ENCODE data around the gene SEZ6. TPM values are rescaled to one million over a fixed set of nuclear protein-coding genes. Genes with fewer than 3 reads are reported as not detected.
A peak's percentile ranks its signal among the peaks of the same experiment; 100 is the strongest.

Gene SEZ6
- total RNA-seq, 2 donors from 2014 or later, result not detected

- no peak overlapping the region for H3K4me3 Mint-ChIP-seq
Measured at GRCh38 chr17:28958820-28959455, 46.9 kb downstream of the SEZ6 start.

GRCh38 chr17:28957992-28958355, 47.9 kb downstream of the SEZ6 start:
- ATAC-seq (replicated peaks in 1 of 2), result no peak
- no peak for DNase-seq
- no peak overlapping the region for H3K27ac Mint-ChIP-seq
- H3K4me3 Mint-ChIP-seq, result no peak overlapping the region
- no peaks in the 10 kb centered on the region for H3K9me3 Mint-ChIP-seq
- peaks cover 2% of the 10 kb centered on the region for H3K27me3 Mint-ChIP-seq (ENCODE audit: low read depth)
- no peaks in the 10 kb centered on the region for H3K36me3 Mint-ChIP-seq (ENCODE audit: insufficient read depth in 2 of 2)
- H3K4me1 Mint-ChIP-seq (ENCODE audit: low read depth), result no peaks in the 10 kb centered on the region

More at GRCh38 chr17:28958820-28959455, 46.9 kb downstream of the SEZ6 start:
- Mint-ChIP-seq H3K27ac (no peak overlapping the region), H3K27me3 (ENCODE audit: low read depth) (peaks cover 11% of the 10 kb centered on the region), H3K9me3 (no peaks in the 10 kb centered on the region), H3K4me1 (ENCODE audit: low read depth) (no peaks in the 10 kb centered on the region), H3K36me3 (ENCODE audit: insufficient read depth in 2 of 2) (no peaks in the 10 kb centered on the region)
- DNase-seq (no peak), ATAC-seq (replicated peaks in 1 of 2) (no peak)

GRCh38 chr17:28957277-28957991, 48.4 kb downstream of the SEZ6 start:
- ATAC-seq (replicated peaks in 1 of 2) (no peak), DNase-seq (no peak)
- no peak overlapping the region for H3K27ac Mint-ChIP-seq
- H3K27me3 Mint-ChIP-seq (ENCODE audit: low read depth), result no peaks in the 10 kb centered on the region
- H3K4me3 Mint-ChIP-seq, result no peak overlapping the region
- H3K36me3 Mint-ChIP-seq (ENCODE audit: insufficient read depth in 2 of 2), result no peaks in the 10 kb centered on the region
- H3K4me1 Mint-ChIP-seq (ENCODE audit: low read depth), result no peaks in the 10 kb centered on the region
- H3K9me3 Mint-ChIP-seq, result no peaks in the 10 kb centered on the region

DNA sequence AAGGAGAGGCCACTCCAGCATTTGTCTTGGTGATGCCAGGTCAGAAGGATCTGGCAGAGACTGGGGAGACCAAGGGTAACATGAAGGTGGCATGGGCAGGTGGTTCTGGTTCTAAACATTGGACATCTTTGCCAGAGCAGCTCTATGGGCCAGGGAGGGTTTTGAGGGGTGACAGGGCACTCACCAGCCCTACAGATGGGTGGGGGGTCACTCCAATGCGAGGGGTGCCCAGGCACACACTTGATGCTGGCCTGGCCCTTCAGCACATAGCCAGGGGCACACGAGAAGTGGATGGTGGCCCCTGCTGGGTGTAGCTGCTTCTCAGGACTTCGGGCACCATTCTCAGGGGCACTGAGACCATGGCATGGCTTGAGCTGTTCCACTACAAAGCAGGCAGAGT, 49.0 kb downstream of the SEZ6 start:
- Mint-ChIP-seq H3K36me3 (ENCODE audit: insufficient read depth in 2 of 2) (no peaks in the 10 kb centered on the region), H3K27ac (no peak overlapping the region), H3K4me3 (no peak overlapping the region), H3K27me3 (ENCODE audit: low read depth) (no peaks in the 10 kb centered on the region), H3K4me1 (ENCODE audit: low read depth) (no peaks in the 10 kb centered on the region), H3K9me3 (no peaks in the 10 kb centered on the region)
- ATAC-seq (replicated peaks in 1 of 2), result no peak
- no peak for DNase-seq

DNA sequence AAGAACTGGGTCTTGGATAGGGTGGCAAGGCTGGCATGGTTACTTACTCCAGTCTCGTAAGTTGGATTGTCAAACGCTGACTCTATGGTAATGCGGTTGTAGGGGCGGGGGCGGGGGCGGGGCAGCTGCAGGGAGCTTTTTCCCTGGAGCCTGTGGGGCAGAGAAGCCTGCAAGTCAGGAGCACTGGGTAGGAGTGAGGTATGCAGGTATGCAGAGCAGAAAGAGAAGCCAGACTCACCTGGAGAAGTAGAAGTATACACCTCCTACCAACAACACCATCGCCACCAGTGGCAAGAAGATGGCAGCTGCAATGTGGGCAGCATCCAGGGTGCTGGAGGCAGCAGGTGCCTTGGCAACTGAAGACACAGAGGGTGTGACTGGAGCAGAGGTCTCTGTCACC, 49.7 kb downstream of the SEZ6 start:
- no peaks in the 10 kb centered on the region for H3K36me3 Mint-ChIP-seq (ENCODE audit: insufficient read depth in 2 of 2)
- ATAC-seq (replicated peaks in 1 of 2), result no peak
- H3K27ac Mint-ChIP-seq, result no peak overlapping the region
- no peaks in the 10 kb centered on the region for H3K9me3 Mint-ChIP-seq
- no peak overlapping the region for H3K4me3 Mint-ChIP-seq
- H3K4me1 Mint-ChIP-seq (ENCODE audit: low read depth), result no peaks in the 10 kb centered on the region
- DNase-seq, result no peak
- H3K27me3 Mint-ChIP-seq (ENCODE audit: low read depth), result no peaks in the 10 kb centered on the region

DNA sequence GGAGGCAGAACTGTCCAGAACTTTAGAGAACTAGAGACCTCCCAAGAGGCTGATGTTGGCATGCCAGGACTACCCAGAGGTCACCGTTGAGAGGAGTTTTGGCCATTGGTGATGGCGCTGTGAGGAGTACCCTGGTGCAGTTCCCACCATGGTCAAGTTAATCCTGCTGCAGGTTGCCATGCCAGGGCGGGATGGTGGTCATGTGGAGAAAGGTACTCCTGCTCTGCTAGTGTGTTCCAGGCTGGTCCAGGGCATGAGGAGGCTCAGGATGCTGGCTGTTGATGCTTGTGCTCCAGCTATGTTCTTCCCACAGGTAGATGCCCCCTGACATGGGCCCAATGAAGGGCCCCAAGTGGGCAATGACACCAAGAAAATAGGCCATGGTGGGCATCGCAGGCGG, 50.4 kb downstream of the SEZ6 start:
- H3K4me3 Mint-ChIP-seq, result no peak overlapping the region
- H3K4me1 Mint-ChIP-seq (ENCODE audit: low read depth), result no peaks in the 10 kb centered on the region
- no peak for ATAC-seq (replicated peaks in 1 of 2)
- H3K27ac Mint-ChIP-seq, result no peak overlapping the region
- H3K36me3 Mint-ChIP-seq (ENCODE audit: insufficient read depth in 2 of 2), result peaks cover 3% of the 10 kb centered on the region in 2 donors
- no peaks in the 10 kb centered on the region for H3K27me3 Mint-ChIP-seq (ENCODE audit: low read depth)
- DNase-seq, result no peak
- H3K9me3 Mint-ChIP-seq, result no peaks in the 10 kb centered on the region

DNA sequence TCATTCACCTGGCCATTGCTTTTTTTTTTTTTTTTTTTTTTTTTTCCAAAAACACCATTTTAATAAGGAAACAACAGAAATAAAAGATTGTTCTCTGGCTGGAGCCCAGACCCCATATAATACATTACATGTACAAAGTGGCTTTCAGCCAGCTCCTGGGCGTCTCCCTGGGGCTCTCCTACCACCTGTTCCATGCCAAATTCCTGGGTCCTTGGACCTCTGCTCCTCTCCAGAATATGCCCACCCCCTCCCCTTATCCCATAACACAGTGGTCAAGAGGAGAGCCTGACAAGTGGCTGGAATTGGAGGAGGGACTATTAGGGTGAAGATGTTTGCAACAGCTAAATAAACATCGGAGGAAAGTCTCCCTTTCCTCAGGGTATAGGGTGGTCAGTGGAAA, 50.9 kb downstream of the SEZ6 start:
- no peaks in the 10 kb centered on the region for H3K9me3 Mint-ChIP-seq
- DNase-seq (no peak), ATAC-seq (replicated peaks in 1 of 2) (no peak)
- no peaks in the 10 kb centered on the region for H3K4me1 Mint-ChIP-seq (ENCODE audit: low read depth)
- no peak overlapping the region for H3K27ac Mint-ChIP-seq
- no peak overlapping the region for H3K4me3 Mint-ChIP-seq
- H3K27me3 Mint-ChIP-seq (ENCODE audit: low read depth), result no peaks in the 10 kb centered on the region
- peaks cover 3 to 4% of the 10 kb centered on the region in 2 donors for H3K36me3 Mint-ChIP-seq (ENCODE audit: insufficient read depth in 2 of 2)

- peak overlapping the region in 1 of 2 donors; percentile 43 for H3K4me3 Mint-ChIP-seq
- peaks cover 2% of the 10 kb centered on the region for H3K4me1 Mint-ChIP-seq (ENCODE audit: low read depth)
- no peak for ATAC-seq (replicated peaks in 1 of 2)
- peaks cover 4 to 8% of the 10 kb centered on the region in 2 donors for H3K36me3 Mint-ChIP-seq (ENCODE audit: insufficient read depth in 2 of 2)
- no peaks in the 10 kb centered on the region for H3K9me3 Mint-ChIP-seq
- H3K27me3 Mint-ChIP-seq (ENCODE audit: low read depth), result no peaks in the 10 kb centered on the region
- H3K27ac Mint-ChIP-seq, result no peak overlapping the region
- peak; percentile 59 to 63 for DNase-seq
Measured at GRCh38 chr17:28953444-28954118, 52.3 kb downstream of the SEZ6 start.

- H3K4me1 Mint-ChIP-seq (ENCODE audit: low read depth), result peaks cover 15% of the 10 kb centered on the region
- DNase-seq (peak; percentile 93 to 96), ATAC-seq (replicated peaks in 1 of 2) (peak; percentile 77 to 79)
- H3K9me3 Mint-ChIP-seq, result no peaks in the 10 kb centered on the region
- H3K36me3 Mint-ChIP-seq (ENCODE audit: insufficient read depth in 2 of 2), result peaks cover 4 to 18% of the 10 kb centered on the region in 2 donors
- H3K27me3 Mint-ChIP-seq (ENCODE audit: low read depth), result no peaks in the 10 kb centered on the region
- H3K27ac Mint-ChIP-seq, result no peak overlapping the region
- no peak overlapping the region for H3K4me3 Mint-ChIP-seq
Measured at GRCh38 chr17:28951991-28952975, 53.5 kb downstream of the SEZ6 start.

GRCh38 chr17:28951428-28951990, 54.3 kb downstream of the SEZ6 start, which contains the start of gene PHF12:
Gene PHF12 (minus strand): TSS chr17:28951518. CDS start chr17:28950960, 558 bp downstream.
- H3K4me1 Mint-ChIP-seq (ENCODE audit: low read depth), result peaks cover 23% of the 10 kb centered on the region
- peaks cover 4 to 18% of the 10 kb centered on the region in 2 donors for H3K36me3 Mint-ChIP-seq (ENCODE audit: insufficient read depth in 2 of 2)
- DNase-seq, result peak; percentile 99 to 100
- peak within 1 kb of the TSS; percentile 96 for H3K4me3 Mint-ChIP-seq
- ATAC-seq (replicated peaks in 1 of 2), result peak; percentile 72 to 73
- no peaks in the 10 kb centered on the region for H3K27me3 Mint-ChIP-seq (ENCODE audit: low read depth)
- H3K9me3 Mint-ChIP-seq, result no peaks in the 10 kb centered on the region
- H3K27ac Mint-ChIP-seq, result peak within 1 kb of the TSS; percentile 95

DNA sequence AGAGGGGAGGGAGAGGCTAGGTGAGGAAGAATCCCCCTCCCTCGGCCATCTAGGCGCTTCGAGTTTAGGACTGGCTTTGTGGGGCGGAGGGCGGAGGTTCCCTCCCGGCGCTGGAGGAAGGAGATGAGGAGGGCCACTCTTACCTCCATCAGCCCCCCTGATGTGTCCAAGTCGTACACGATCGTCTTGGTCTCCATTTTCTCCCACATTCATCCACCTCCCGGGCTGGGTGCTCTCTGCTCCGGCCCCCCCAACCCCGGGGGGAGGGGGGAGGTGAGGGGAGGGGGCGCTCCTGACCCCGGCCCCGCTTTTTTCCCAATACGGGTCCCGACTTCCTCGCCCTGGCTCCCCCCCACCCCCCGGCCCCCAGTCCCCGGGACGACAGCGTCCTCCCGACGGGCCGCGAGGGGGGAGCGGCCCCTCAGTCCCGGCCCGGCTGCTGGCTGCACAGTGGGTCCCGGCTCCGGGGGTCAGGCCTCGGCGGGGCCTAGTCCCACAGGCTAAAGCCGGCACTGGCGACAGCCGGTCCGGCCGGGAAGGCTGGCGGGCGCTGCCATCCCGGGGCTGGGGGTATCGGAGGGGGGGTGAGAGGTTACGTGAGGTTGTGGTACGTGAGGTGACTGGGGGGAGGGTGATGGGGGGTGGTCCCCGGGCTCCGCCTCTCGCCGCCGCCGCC, 54.9 kb downstream of the SEZ6 start:
- peak overlapping the region; percentile 95 for H3K27ac Mint-ChIP-seq
- peaks cover 29% of the 10 kb centered on the region for H3K4me1 Mint-ChIP-seq (ENCODE audit: low read depth)
- H3K36me3 Mint-ChIP-seq (ENCODE audit: insufficient read depth in 2 of 2), result peaks cover 7 to 24% of the 10 kb centered on the region in 2 donors
- no peak for ATAC-seq (replicated peaks in 1 of 2)
- no peaks in the 10 kb centered on the region for H3K9me3 Mint-ChIP-seq
- H3K4me3 Mint-ChIP-seq, result peak overlapping the region; percentile 96
- no peaks in the 10 kb centered on the region for H3K27me3 Mint-ChIP-seq (ENCODE audit: low read depth)
- DNase-seq, result no peak
